CD14-positive monocyte (primary cell): ENCODE data around the gene CD93. TPM values are rescaled to one million over a fixed set of nuclear protein-coding genes. Genes with fewer than 3 reads are reported as not detected.
A peak's percentile ranks its signal among the peaks of the same experiment; 100 is the strongest.

Experiments
- DNase-seq, 3 donors: peaks; one replicate each; pipeline ENCODE4 v3.0.0-alpha.2; 2011 to 2022
- H2AFZ ChIP-seq: 2 replicates; pipeline ENCODE4 v1.6.0; 2012; ENCODE audit warnings: mild to moderate bottlenecking, low read depth, low read length, inconsistent platforms; ENCODE audit not compliant: insufficient read depth, poor library complexity, severe bottlenecking
- H3K27ac ChIP-seq, 2 donors: 1 replicate in 1 of 2; 2 replicates in 1 of 2; pipeline ENCODE4 v1.5.1; 2012 to 2013; ENCODE audit warnings: low read length in 2 of 2, control low read depth in 1 of 2, inconsistent platforms in 1 of 2, low read depth in 1 of 2, mild to moderate bottlenecking in 1 of 2
- H3K27me3 ChIP-seq, 2 donors: one replicate each; pipeline versions ENCODE4 v1.6.0 to v1.6.1; 2011 to 2013; ENCODE audit warnings: low read length in 2 of 2; ENCODE audit not compliant: control insufficient read depth in 2 of 2, insufficient read depth in 2 of 2
- H3K36me3 ChIP-seq, 2 donors: replicated peaks in 1 of 2; 1 replicate in 1 of 2; 2 replicates in 1 of 2; pipeline versions ENCODE4 v1.5.1 to v1.6.1; 2012 to 2013; ENCODE audit warnings: low read length in 2 of 2, control low read depth in 1 of 2, inconsistent platforms in 1 of 2, mild to moderate bottlenecking in 1 of 2; ENCODE audit not compliant: insufficient read depth in 2 of 2, control insufficient read depth in 1 of 2
- H3K4me1 ChIP-seq, 2 donors: 1 replicate in 1 of 2; 2 replicates in 1 of 2; pipeline versions ENCODE4 v1.5.1 to v1.6.1; 2012 to 2013; ENCODE audit warnings: low read length in 2 of 2, control low read depth in 1 of 2, inconsistent platforms in 1 of 2, mild to moderate bottlenecking in 1 of 2, moderate library complexity in 1 of 2; ENCODE audit not compliant: insufficient read depth in 2 of 2, control insufficient read depth in 1 of 2
- H3K4me2 ChIP-seq: replicated peaks from 2 replicates; pipeline ENCODE3; 2012; ENCODE audit warnings: low read length, moderate library complexity, mild to moderate bottlenecking; ENCODE audit not compliant: poor library complexity, severe bottlenecking; ENCODE audit errors: extremely low read depth
- H3K4me3 ChIP-seq, 3 experiments: fragments of 200-600 bp in 1 of 3; sonication (generic) in 1 of 3; replicated peaks in 1 of 3; 1 replicate in 2 of 3; 2 replicates in 1 of 3; pipeline ENCODE4 v1.5.1; 2011 to 2013; ENCODE audit warnings: low read length in 3 of 3, mild to moderate bottlenecking in 3 of 3, control low read depth in 2 of 3, low read depth in 2 of 3, inconsistent platforms in 1 of 3, moderate library complexity in 1 of 3
- H3K79me2 ChIP-seq: 2 replicates; pipeline ENCODE4 v1.6.0; 2012; ENCODE audit warnings: mild to moderate bottlenecking, control low read depth, inconsistent platforms, low read length, moderate library complexity; ENCODE audit not compliant: insufficient read depth
- H3K9ac ChIP-seq: 2 replicates; pipeline ENCODE4 v1.6.0; 2017; ENCODE audit warnings: low read length, mild to moderate bottlenecking; ENCODE audit not compliant: insufficient read depth, poor library complexity, severe bottlenecking
- H3K9me3 ChIP-seq, 2 donors: replicated peaks in 1 of 2; 1 replicate in 1 of 2; 2 replicates in 1 of 2; pipeline versions ENCODE4 v1.5.1 to v1.6.1; 2012 to 2013; ENCODE audit warnings: low read length in 2 of 2, control low read depth in 1 of 2; ENCODE audit not compliant: control insufficient read depth in 1 of 2, insufficient read depth in 1 of 2
- H4K20me1 ChIP-seq: 2 replicates; pipeline ENCODE4 v1.6.0; 2012; ENCODE audit warnings: mild to moderate bottlenecking, low read length, control low read depth, moderate library complexity; ENCODE audit not compliant: insufficient read depth
- H3K27ac Mint-ChIP-seq, 7 donors: one replicate each; pipeline ENCODE4 v1.8.0; 2020; ENCODE audit warnings: mild to moderate bottlenecking in 7 of 7, mixed read lengths in 7 of 7, moderate library complexity in 6 of 7, inconsistent platforms in 2 of 7
- H3K27me3 Mint-ChIP-seq, 3 donors: one replicate each; pipeline ENCODE4 v1.8.0; 2021 to 2022; ENCODE audit warnings: low read depth in 3 of 3, mild to moderate bottlenecking in 3 of 3, mixed read lengths in 3 of 3, moderate library complexity in 3 of 3, inconsistent platforms in 1 of 3
- H3K36me3 Mint-ChIP-seq, 2 donors: one replicate each; pipeline ENCODE4 v1.8.0; 2020; ENCODE audit warnings: mixed read lengths in 2 of 2, inconsistent platforms in 1 of 2, mild to moderate bottlenecking in 1 of 2
- H3K4me1 Mint-ChIP-seq: one replicate; pipeline ENCODE4 v1.8.0; 2020; ENCODE audit warnings: mild to moderate bottlenecking, mixed read lengths
- H3K4me3 Mint-ChIP-seq, 2 donors: one replicate each; pipeline ENCODE4 v1.8.0; 2020; ENCODE audit warnings: mild to moderate bottlenecking in 2 of 2, mixed read lengths in 2 of 2, moderate library complexity in 1 of 2
- H3K9me3 Mint-ChIP-seq, 7 donors: one replicate each; pipeline ENCODE4 v1.8.0; 2020 to 2022; ENCODE audit warnings: mixed read lengths in 7 of 7, mild to moderate bottlenecking in 6 of 7, moderate library complexity in 6 of 7, inconsistent platforms in 2 of 7
- CTCF ChIP-seq: fragments of 200-600 bp; IDR thresholded peaks from one replicate; pipeline ENCODE4 v1.8.0; 2022; ENCODE audit warnings: antibody characterized with exemption, mild to moderate bottlenecking
- WGBS: methylation state at CpG from one replicate; pipeline ENCODE4 v1.1.5; 2013; ENCODE audit warnings: missing lambda C conversion rate; ENCODE audit not compliant: insufficient coverage; 5-methylcytosine and 5-hydroxymethylcytosine counted together
- intact Hi-C, 2 donors: fragments of 100-400 bp; cut with micrococcal nuclease; formaldehyde crosslinking; loops; one replicate each; pipeline versions ENCODE4 v1.15.0 to v1.15.1; 2023
- polyA plus RNA-seq, 3 donors: library from polyadenylated mRNA; depleted of rRNA in 1 of 3; unstranded in 2 of 3; stranded (reverse) in 1 of 3; fragments of 300-500 nt in 2 of 3; fragments of >200 nt in 1 of 3; fragmentation: Illumina TruSeq in 2 of 3; gene quantifications; 1 replicate in 2 of 3; 2 replicates in 1 of 3; pipeline ENCODE4 v1.2.3, GENCODE V29; 2012 to 2021

CD93 gene
- polyA plus RNA-seq, 3 donors, result 26.0 to 170 (median 48.9) TPM

- peak in 2 of 3 donors; percentile 41 to 50 for DNase-seq
- WGBS, result 33% methylated on average over 14 of the region's 23 CpGs
- H3K27ac Mint-ChIP-seq, result peak overlapping the region; percentile 97 to 100 (median 98)
- H3K4me3 Mint-ChIP-seq, result peak overlapping the region; percentile 94 to 97
- intact Hi-C loops, result loop anchor here (5.0 to 10.0 kb wide), 5 partner anchors 33 to 149 kb away; no protein-coding TSS in a partner anchor
- H3K4me3 ChIP-seq, result peak overlapping the region; percentile 31 to 88 (median 64)
- H3K36me3 ChIP-seq, result peaks cover 7 to 23% of the 10 kb centered on the region in 2 donors
- peak overlapping the region; percentile 96 to 97 for H3K27ac ChIP-seq
- H3K9ac ChIP-seq, result peak overlapping the region; percentile 94
- peaks cover 33% of the 10 kb centered on the region for H4K20me1 ChIP-seq
- no peaks in the 10 kb centered on the region for H3K9me3 ChIP-seq
- no peaks in the 10 kb centered on the region for H3K9me3 Mint-ChIP-seq
- H3K27me3 ChIP-seq, result no peaks in the 10 kb centered on the region
- peaks cover 63% of the 10 kb centered on the region for H3K79me2 ChIP-seq
- peaks cover 67% of the 10 kb centered on the region for H3K4me1 Mint-ChIP-seq
- no peak for TF ChIP-seq CTCF
- peaks cover 0 to 7% (median 0%) of the 10 kb centered on the region in 3 donors for H3K27me3 Mint-ChIP-seq
- H3K4me2 ChIP-seq, result peak overlapping the region; percentile 95
- no peak overlapping the region for H2AFZ ChIP-seq
- peaks cover 42% of the 10 kb centered on the region in 2 donors for H3K36me3 Mint-ChIP-seq
- peaks cover 70 to 84% of the 10 kb centered on the region in 2 donors for H3K4me1 ChIP-seq
Observed at GRCh38 chr20:23085436-23086055, 578 bp downstream of the CD93 start.

GRCh38 chr20:23084845-23085365 is 1.2 kb downstream of the CD93 start:
- Histone ChIP-seq H2AFZ (no peak overlapping the region), H3K4me1 (peaks cover 75 to 89% of the 10 kb centered on the region in 2 donors), H3K27ac (peak overlapping the region; percentile 96 to 97), H3K79me2 (peaks cover 69% of the 10 kb centered on the region), H4K20me1 (peaks cover 38% of the 10 kb centered on the region), H3K4me3 (peak overlapping the region; percentile 31 to 88 (median 64)), H3K9me3 (no peaks in the 10 kb centered on the region), H3K27me3 (no peaks in the 10 kb centered on the region), H3K4me2 (peak overlapping the region; percentile 95), H3K36me3 (peaks cover 12 to 30% of the 10 kb centered on the region in 2 donors), H3K9ac (peak overlapping the region; percentile 94)
- Mint-ChIP-seq H3K36me3 (peaks cover 48 to 49% of the 10 kb centered on the region in 2 donors), H3K27me3 (peaks cover 0 to 7% (median 0%) of the 10 kb centered on the region in 3 donors), H3K27ac (peak overlapping the region; percentile 93 to 100 (median 98)), H3K9me3 (no peaks in the 10 kb centered on the region), H3K4me1 (peaks cover 67% of the 10 kb centered on the region), H3K4me3 (peak overlapping the region; percentile 94 to 97)
- DNase-seq, result no peak
- intact Hi-C loops, result loop anchor here (5.0 to 10.0 kb wide), 6 partner anchors 32 to 150 kb away; no protein-coding TSS in a partner anchor
- WGBS, result 86% methylated on average over 21 of the region's 24 CpGs
- no peak for TF ChIP-seq CTCF
